ENCODE measurements around the gene DNAH8. TPM values are rescaled to one million over a fixed set of nuclear protein-coding genes. Genes with fewer than 3 reads are reported as not detected.
"Not testable (repeated sequence)": the region's sequence is repeated elsewhere in the genome, so short reads cannot be mapped to it uniquely, and the experiment has no call there.

Gene DNAH8
- total RNA-seq, 1 donor from 2014 or later: 0.05 TPM

GRCh38 chr6:38912378-38912777 is 197.3 kb downstream of the DNAH8 start:
- Mint-ChIP-seq H3K4me1 (peaks cover 5% of the 10 kb centered on the region), H3K9me3 (no peaks in the 10 kb centered on the region), H3K27ac (ENCODE audit: unreplicated experiment) (no peak overlapping the region), H3K27me3 (ENCODE audit: low read depth) (no peaks in the 10 kb centered on the region), H3K36me3 (ENCODE audit: low read depth) (no peaks in the 10 kb centered on the region), H3K4me3 (no peak overlapping the region)
- no peak for DNase-seq (ENCODE audit: low read depth, low spot score)
- no peak for TF ChIP-seq CTCF (conservative IDR thresholded peaks at IDR 0.05)

- no peaks in the 10 kb centered on the region for H3K9me3 Mint-ChIP-seq
- no peak overlapping the region for H3K27ac Mint-ChIP-seq (ENCODE audit: unreplicated experiment)
- no peaks in the 10 kb centered on the region for H3K36me3 Mint-ChIP-seq (ENCODE audit: low read depth)
- no peaks in the 10 kb centered on the region for H3K4me1 Mint-ChIP-seq
- no peak for TF ChIP-seq CTCF (conservative IDR thresholded peaks at IDR 0.05)
- no peak for DNase-seq (ENCODE audit: low read depth, low spot score)
- no peaks in the 10 kb centered on the region for H3K27me3 Mint-ChIP-seq (ENCODE audit: low read depth)
- H3K4me3 Mint-ChIP-seq: no peak overlapping the region
Measured at GRCh38 chr6:38915205-38915925, 200.3 kb downstream of the DNAH8 start.

DNA sequence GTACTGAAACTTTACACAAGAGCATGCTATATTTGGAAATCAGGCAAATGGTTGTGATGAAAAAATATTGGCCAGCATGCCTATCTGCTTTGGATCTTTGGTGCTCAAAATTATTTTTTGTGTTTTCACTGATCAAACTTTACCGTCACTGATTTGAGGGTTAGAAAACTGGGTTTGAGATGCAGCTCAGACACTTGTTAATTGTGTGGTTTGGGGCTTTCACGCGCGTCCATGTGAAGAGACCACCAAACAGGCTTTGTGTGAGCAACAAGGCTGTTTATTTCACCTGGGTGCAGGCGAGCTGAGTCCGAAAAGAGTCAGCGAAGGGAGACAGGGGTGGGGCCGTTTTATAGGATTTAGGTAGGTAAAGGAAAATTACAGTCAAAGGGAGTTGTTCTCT is 206.4 kb downstream of the DNAH8 start:
- not testable (repeated sequence) for H3K9me3 Mint-ChIP-seq; DNase-seq (ENCODE audit: low read depth, low spot score); H3K4me1 Mint-ChIP-seq; H3K27me3 Mint-ChIP-seq (ENCODE audit: low read depth); H3K4me3 Mint-ChIP-seq; H3K36me3 Mint-ChIP-seq (ENCODE audit: low read depth)
- peak overlapping the region; percentile 51 for H3K27ac Mint-ChIP-seq (ENCODE audit: unreplicated experiment)

GRCh38 chr6:38924791-38925509 is 209.8 kb downstream of the DNAH8 start:
- no peak for TF ChIP-seq CTCF (conservative IDR thresholded peaks at IDR 0.05)
- H3K4me1 Mint-ChIP-seq: peaks cover 7% of the 10 kb centered on the region
- no peak overlapping the region for H3K27ac Mint-ChIP-seq (ENCODE audit: unreplicated experiment)
- H3K27me3 Mint-ChIP-seq (ENCODE audit: low read depth): no peaks in the 10 kb centered on the region
- no peak overlapping the region for H3K4me3 Mint-ChIP-seq
- no peaks in the 10 kb centered on the region for H3K36me3 Mint-ChIP-seq (ENCODE audit: low read depth)
- DNase-seq (ENCODE audit: low read depth, low spot score): no peak
- no peaks in the 10 kb centered on the region for H3K9me3 Mint-ChIP-seq

DNA sequence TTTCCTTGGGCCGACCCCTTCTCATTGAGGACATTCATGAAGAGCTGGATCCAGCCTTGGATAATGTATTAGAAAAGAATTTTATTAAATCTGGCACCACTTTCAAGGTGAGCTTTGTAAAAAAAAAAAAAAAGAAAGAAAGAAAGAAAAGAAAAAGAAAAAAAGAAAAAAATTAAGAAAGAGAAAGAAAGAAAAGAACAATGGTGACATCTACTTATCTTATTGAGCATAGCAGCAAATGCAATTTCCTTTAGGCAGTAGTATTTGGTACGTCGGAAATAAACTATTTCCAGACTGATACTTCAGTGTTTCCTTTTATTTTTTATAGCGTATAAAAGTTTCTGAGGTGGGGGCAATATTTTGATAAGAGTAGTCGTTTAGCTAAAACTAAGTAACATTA is 214.4 kb downstream of the DNAH8 start:
- Mint-ChIP-seq H3K27ac (ENCODE audit: unreplicated experiment) (no peak overlapping the region), H3K27me3 (ENCODE audit: low read depth) (peaks cover 2% of the 10 kb centered on the region), H3K9me3 (no peaks in the 10 kb centered on the region), H3K4me1 (peaks cover 7% of the 10 kb centered on the region), H3K36me3 (ENCODE audit: low read depth) (no peaks in the 10 kb centered on the region), H3K4me3 (no peak overlapping the region)
- no peak for TF ChIP-seq CTCF (conservative IDR thresholded peaks at IDR 0.05)
- no peak for DNase-seq (ENCODE audit: low read depth, low spot score)

DNA sequence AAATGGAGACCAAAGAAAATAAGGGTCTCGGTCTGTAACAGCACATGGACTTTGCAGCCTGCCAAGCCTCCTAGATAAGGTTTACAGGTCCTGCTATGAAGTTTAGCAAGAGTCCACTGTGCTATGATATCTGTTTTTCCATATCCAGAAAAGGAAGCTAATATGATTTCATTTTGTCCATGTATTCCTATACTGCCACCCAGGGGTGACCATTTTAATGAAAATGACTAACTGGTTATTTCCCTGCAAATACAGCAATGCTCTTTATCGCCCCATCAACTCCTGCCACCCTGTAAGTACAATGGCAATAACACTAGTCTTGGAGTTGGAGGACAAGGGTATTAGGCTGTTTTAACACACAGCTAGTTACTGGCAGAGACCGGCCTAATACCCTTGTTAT is 218.3 kb downstream of the DNAH8 start:
- H3K4me3 Mint-ChIP-seq: no peak overlapping the region

More for the DNA sequence above, 218.3 kb downstream of the DNAH8 start:
- H3K27ac Mint-ChIP-seq (ENCODE audit: unreplicated experiment): no peak overlapping the region
- peak; percentile 50 for TF ChIP-seq CTCF (conservative IDR thresholded peaks at IDR 0.05)
- H3K36me3 Mint-ChIP-seq (ENCODE audit: low read depth): no peaks in the 10 kb centered on the region
- peaks cover 2% of the 10 kb centered on the region for H3K27me3 Mint-ChIP-seq (ENCODE audit: low read depth)
- no peaks in the 10 kb centered on the region for H3K4me1 Mint-ChIP-seq
- no peak for DNase-seq (ENCODE audit: low read depth, low spot score)
- peaks cover 4% of the 10 kb centered on the region for H3K9me3 Mint-ChIP-seq
